GM10248 (cell line): ENCODE results near the gene ASB3.

Experiments
- CTCF ChIA-PET: fragments of 300-600 bp; sonication (Branson Sonifier 250); formaldehyde crosslinking; extraction: SDS; loops from one replicate; lab custom pipeline; 2021; ENCODE audit warnings: antibody characterized with exemption; lab: Yijun Ruan, JAX
- POLR2A ChIA-PET: fragments of 350-650 bp; sonication (Branson Sonifier 250); formaldehyde crosslinking; extraction: SDS; loops from one replicate; lab custom pipeline; 2020; ENCODE audit warnings: antibody characterized with exemption; lab: Yijun Ruan, JAX
- DNase-seq: peaks from one replicate; pipeline ENCODE4 v3.0.0; 2012; ENCODE audit errors: extremely low spot score
- CTCF ChIP-seq: IDR thresholded peaks from 2 replicates; pipeline ENCODE4 v1.5.1; 2012; ENCODE audit warnings: mild to moderate bottlenecking, low read depth; ENCODE audit errors: extremely low read depth, missing control alignments, control extremely low read depth

Gene ASB3

GRCh38 chr2:53655256-53655655 lies 131.5 kb downstream of the ASB3 start:
- ChIA-PET POLR2A (no interaction called here), CTCF (interaction anchor here (0.7 kb wide), 1 partner anchor 13 kb away, joined by 3 read pairs; no protein-coding TSS in a partner anchor)
- TF ChIP-seq CTCF, result no peak
- DNase-seq, result no peak

GRCh38 chr2:53654396-53654795 lies 132.4 kb downstream of the ASB3 start:
- no peak for DNase-seq
- ChIA-PET CTCF (no interaction called here), POLR2A (no interaction called here)
- TF ChIP-seq CTCF, result no peak

DNA sequence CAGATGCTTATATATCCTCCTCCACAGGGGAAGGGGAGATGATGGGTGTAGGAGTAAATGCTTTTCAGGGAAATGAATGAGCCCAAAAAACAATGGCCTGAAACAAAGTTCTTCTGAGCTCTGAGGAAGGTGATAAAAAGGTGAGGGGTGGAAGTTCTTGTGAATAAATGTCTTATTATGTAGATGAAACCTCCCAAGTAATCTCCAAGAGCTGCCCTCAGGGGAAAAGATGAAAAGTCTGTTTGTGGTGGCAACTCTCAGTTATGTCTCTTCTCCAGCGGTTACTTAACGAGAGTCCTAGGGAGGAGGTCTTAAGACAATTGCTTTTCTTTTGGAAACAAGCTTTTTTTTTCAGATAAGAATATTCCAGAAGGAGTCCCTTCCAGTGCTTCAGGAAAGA lies 134.6 kb downstream of the ASB3 start:
- ChIA-PET CTCF (no interaction called here), POLR2A (no interaction called here)
- TF ChIP-seq CTCF, result no peak
- DNase-seq, result no peak

GRCh38 chr2:53646788-53647187 lies 140.0 kb downstream of the ASB3 start:
- ChIA-PET POLR2A (no interaction called here), CTCF (no interaction called here)
- no peak for DNase-seq
- no peak for TF ChIP-seq CTCF

GRCh38 chr2:53641290-53641689 lies 145.5 kb downstream of the ASB3 start:
- CTCF ChIA-PET, result no interaction called here
- no peak for TF ChIP-seq CTCF
- no peak for DNase-seq
- POLR2A ChIA-PET, result no interaction called here

DNA sequence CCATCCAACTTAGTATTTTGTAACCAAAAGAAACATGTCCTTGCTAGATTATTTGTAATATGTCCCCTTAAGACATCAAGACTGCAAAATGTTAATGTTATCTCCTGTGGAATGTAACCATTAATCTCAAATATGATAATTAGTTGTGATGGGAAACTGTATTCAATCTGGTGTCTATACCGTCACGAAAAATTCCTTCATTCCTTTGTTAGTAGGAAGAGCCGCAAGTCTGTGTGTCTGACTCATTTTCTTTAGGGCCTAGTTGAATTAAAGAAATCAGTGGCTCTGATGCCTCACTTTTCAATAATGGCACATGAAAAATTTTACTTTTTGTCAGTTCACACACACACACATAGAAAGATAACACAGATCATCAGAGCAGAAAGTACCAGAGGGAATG lies 146.3 kb downstream of the ASB3 start:
- TF ChIP-seq CTCF, result no peak
- DNase-seq, result no peak
- ChIA-PET POLR2A (no interaction called here), CTCF (interaction anchor here (0.8 kb wide), 1 partner anchor 14 kb away, joined by 3 read pairs; no protein-coding TSS in a partner anchor)

DNA sequence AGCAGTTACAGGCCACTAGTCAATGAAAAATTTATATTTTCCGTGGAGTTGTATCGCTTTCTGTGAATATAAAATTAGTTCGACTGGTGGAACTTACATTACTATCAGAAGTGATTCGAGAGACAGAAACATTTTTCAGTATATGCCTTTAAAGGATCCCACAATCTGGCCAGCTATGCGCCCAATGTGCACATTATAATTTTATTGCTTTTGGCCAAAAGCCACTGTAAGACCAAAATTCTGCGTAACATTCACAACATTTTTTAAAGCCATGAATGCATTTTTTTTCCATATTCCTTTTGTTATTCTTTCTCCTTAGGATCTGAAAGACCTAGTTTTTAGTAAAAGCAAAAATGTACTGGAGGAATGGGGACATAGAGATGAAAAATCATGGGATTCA lies 150.2 kb downstream of the ASB3 start:
- DNase-seq, result no peak
- POLR2A ChIA-PET, result no interaction called here
- TF ChIP-seq CTCF, result no peak
- CTCF ChIA-PET, result no interaction called here
